H9 (cell line): ENCODE data around the gene GMPR. TPM values are rescaled to one million over a fixed set of nuclear protein-coding genes. Genes with fewer than 3 reads are reported as not detected.

Experiments
- DNase-seq: peaks from one replicate; pipeline ENCODE4 v3.0.0-alpha.2; 2017
- H2AFZ ChIP-seq: one replicate; pipeline ENCODE4 v1.6.1; 2013; ENCODE audit warnings: mild to moderate bottlenecking, low read length, control low read depth, moderate library complexity
- H2AK5ac ChIP-seq: 2 replicates; pipeline ENCODE4 v1.6.1; 2013; ENCODE audit warnings: low read length, control low read depth, mixed read lengths; ENCODE audit not compliant: insufficient read length
- H2BK120ac ChIP-seq: one replicate; pipeline ENCODE4 v1.6.1; 2013; ENCODE audit warnings: low read depth, mild to moderate bottlenecking, low read length, control low read depth, inconsistent platforms; ENCODE audit not compliant: poor library complexity, severe bottlenecking
- H2BK12ac ChIP-seq: 2 replicates; pipeline ENCODE4 v1.6.1; 2013; ENCODE audit warnings: low read length, control low read depth, mixed read lengths, low read depth; ENCODE audit not compliant: insufficient read length
- H2BK15ac ChIP-seq: 2 replicates; pipeline ENCODE4 v1.6.1; 2013; ENCODE audit warnings: low read depth, low read length, control low read depth
- H2BK20ac ChIP-seq: one replicate; pipeline ENCODE4 v1.6.1; 2013; ENCODE audit warnings: low read depth, mild to moderate bottlenecking, low read length, control low read depth, inconsistent platforms; ENCODE audit not compliant: poor library complexity, severe bottlenecking
- H2BK5ac ChIP-seq: 2 replicates; pipeline ENCODE4 v1.6.1; 2013; ENCODE audit warnings: low read length, control low read depth, mixed read lengths; ENCODE audit not compliant: insufficient read length
- H3K14ac ChIP-seq: 2 replicates; pipeline ENCODE4 v1.6.1; 2013; ENCODE audit warnings: low read length, control low read depth; ENCODE audit not compliant: insufficient read depth
- H3K18ac ChIP-seq: 2 replicates; pipeline ENCODE4 v1.6.1; 2013; ENCODE audit warnings: low read depth, mild to moderate bottlenecking, mixed read lengths, low read length, control low read depth; ENCODE audit not compliant: insufficient read length
- H3K23ac ChIP-seq: 2 replicates; pipeline ENCODE4 v1.6.1; 2013; ENCODE audit warnings: low read length, control low read depth, mixed read lengths, low read depth; ENCODE audit not compliant: insufficient read length
- H3K23me2 ChIP-seq: 2 replicates; pipeline ENCODE4 v1.6.1; 2013; ENCODE audit warnings: low read depth, mild to moderate bottlenecking, mixed read lengths, low read length, control low read depth; ENCODE audit not compliant: insufficient read length, poor library complexity, severe bottlenecking
- H3K27ac ChIP-seq: 2 replicates; pipeline ENCODE4 v1.5.1; 2013; ENCODE audit warnings: low read length, control low read depth, mixed read lengths, low read depth; ENCODE audit not compliant: insufficient read length
- H3K27me3 ChIP-seq: 2 replicates; pipeline ENCODE4 v1.6.1; 2013; ENCODE audit warnings: low read length, control low read depth, inconsistent platforms; ENCODE audit not compliant: insufficient read depth
- H3K4ac ChIP-seq: 2 replicates; pipeline ENCODE4 v1.6.1; 2013; ENCODE audit warnings: low read depth, mild to moderate bottlenecking, control low read depth, inconsistent platforms, low read length, moderate library complexity
- H3K4me1 ChIP-seq: 2 replicates; pipeline ENCODE4 v1.6.1; 2013; ENCODE audit warnings: low read length, control low read depth, inconsistent platforms; ENCODE audit not compliant: insufficient read depth
- H3K4me2 ChIP-seq: 2 replicates; pipeline ENCODE4 v1.6.1; 2013; ENCODE audit warnings: low read length, control low read depth, mixed read lengths; ENCODE audit not compliant: insufficient read length, insufficient read depth
- H3K56ac ChIP-seq: 2 replicates; pipeline ENCODE4 v1.6.1; 2013; ENCODE audit warnings: low read depth, mild to moderate bottlenecking, mixed read lengths, low read length, control low read depth; ENCODE audit not compliant: insufficient read length
- H3K79me1 ChIP-seq: 2 replicates; pipeline ENCODE4 v1.6.1; 2013; ENCODE audit warnings: low read depth, mild to moderate bottlenecking, moderate library complexity, low read length, control low read depth, inconsistent platforms; ENCODE audit not compliant: insufficient read depth, poor library complexity, severe bottlenecking
- H3K79me2 ChIP-seq: 2 replicates; pipeline ENCODE4 v1.6.1; 2013; ENCODE audit warnings: low read length, control low read depth, inconsistent platforms; ENCODE audit not compliant: insufficient read depth
- H3K9ac ChIP-seq: 2 replicates; pipeline ENCODE4 v1.6.1; 2013; ENCODE audit warnings: low read length, control low read depth, mixed read lengths; ENCODE audit not compliant: insufficient read length; ENCODE audit errors: extremely low read depth
- H3K9me3 ChIP-seq: one replicate; pipeline ENCODE4 v1.6.1; 2013; ENCODE audit warnings: low read depth, low read length, inconsistent platforms; ENCODE audit not compliant: control insufficient read depth
- H3T11ph ChIP-seq: one replicate; pipeline ENCODE4 v1.6.1; 2013; ENCODE audit warnings: mild to moderate bottlenecking, low read length, control low read depth, inconsistent platforms
- H4K20me1 ChIP-seq: one replicate; pipeline ENCODE4 v1.6.1; 2013; ENCODE audit not compliant: control insufficient read depth, insufficient read length, insufficient read depth
- H4K5ac ChIP-seq: 2 replicates; pipeline ENCODE4 v1.6.1; 2013; ENCODE audit warnings: low read depth, mild to moderate bottlenecking, mixed read lengths, low read length, control low read depth; ENCODE audit not compliant: insufficient read length
- H4K8ac ChIP-seq: replicated peaks from 2 replicates; pipeline ENCODE4 v1.6.1; 2013; ENCODE audit warnings: low read length, control low read depth, mixed read lengths, low read depth; ENCODE audit not compliant: insufficient read length
- H4K91ac ChIP-seq: 2 replicates; pipeline ENCODE4 v1.6.1; 2013; ENCODE audit warnings: low read depth, mild to moderate bottlenecking, moderate library complexity, mixed read lengths, low read length, control low read depth; ENCODE audit not compliant: insufficient read length
- H3K27ac Mint-ChIP-seq, 3 experiments: 2 replicates in 2 of 3; 3 replicates in 1 of 3; pipeline ENCODE4 v1.8.0; 2020 to 2021; ENCODE audit warnings: mixed read lengths in 3 of 3, mild to moderate bottlenecking in 1 of 3, moderate library complexity in 1 of 3
- H3K27me3 Mint-ChIP-seq: 2 replicates; pipeline ENCODE4 v1.8.0; 2021; ENCODE audit warnings: low read depth, mild to moderate bottlenecking, moderate library complexity, mixed read lengths
- H3K36me3 Mint-ChIP-seq, 3 experiments: 2 replicates in 2 of 3; 3 replicates in 1 of 3; pipeline ENCODE4 v1.8.0; 2020 to 2021; ENCODE audit warnings: low read depth in 3 of 3, mixed read lengths in 3 of 3; ENCODE audit not compliant: insufficient read depth in 1 of 3
- H3K4me1 Mint-ChIP-seq, 2 experiments: 2 replicates each; pipeline ENCODE4 v1.8.0; 2020; ENCODE audit warnings: mixed read lengths in 2 of 2
- H3K4me3 Mint-ChIP-seq, 2 experiments: 2 replicates in 1 of 2; 3 replicates in 1 of 2; pipeline ENCODE4 v1.8.0; 2020 to 2021; ENCODE audit warnings: mild to moderate bottlenecking in 2 of 2, mixed read lengths in 2 of 2, moderate library complexity in 1 of 2
- H3K9me3 Mint-ChIP-seq, 2 experiments: 2 replicates in 1 of 2; 3 replicates in 1 of 2; pipeline ENCODE4 v1.8.0; 2020; ENCODE audit warnings: mild to moderate bottlenecking in 2 of 2, mixed read lengths in 2 of 2, moderate library complexity in 1 of 2
- CTCF ChIP-seq: fragments of 200-600 bp; sonication (generic); conservative IDR thresholded peaks from 3 replicates; pipeline ENCODE4 v1.8.0; 2021; ENCODE audit warnings: antibody characterized with exemption, mild to moderate bottlenecking
- WGBS: extraction: QIAGEN DNeasy Blood & Tissue Kit; methylation state at CpG from one replicate; pipeline ENCODE4 v1.1.7; 2013; ENCODE audit warnings: missing lambda C conversion rate, low lambda C conversion rate, mixed read lengths; ENCODE audit not compliant: insufficient read length; ENCODE audit errors: extremely low coverage; 5-methylcytosine and 5-hydroxymethylcytosine counted together
- total RNA-seq: library from RNA; stranded (reverse); gene quantifications from 2 replicates; pipeline ENCODE4 v1.2.1, GENCODE V29; 2021

GMPR gene
- total RNA-seq, 1 experiment from 2014 or later: 0.70 TPM

GRCh38 chr6:16286151-16286522 lies 47.8 kb downstream of the GMPR start:
- no peaks in the 10 kb centered on the region for H3K9me3 ChIP-seq
- H3K4ac ChIP-seq: no peak overlapping the region
- H2BK5ac ChIP-seq: no peak overlapping the region
- no peak overlapping the region for H3K18ac ChIP-seq
- Mint-ChIP-seq H3K27ac (no peak overlapping the region), H3K9me3 (no peaks in the 10 kb centered on the region; a peak in 1 of 5 replicates), H3K4me1 (peaks cover 10 to 19% of the 10 kb centered on the region in 2 experiments), H3K4me3 (peak overlapping the region in 1 of 2 experiments; percentile 33; a peak in 2 of 5 replicates), H3K27me3 (peaks cover 2% of the 10 kb centered on the region; the same call in 1 of the 2 replicates), H3K36me3 (no peaks in the 10 kb centered on the region)
- H3K56ac ChIP-seq: no peak overlapping the region
- H3K27ac ChIP-seq: no peak overlapping the region
- H4K20me1 ChIP-seq: no peaks in the 10 kb centered on the region
- H4K5ac ChIP-seq: no peak overlapping the region
- H3K27me3 ChIP-seq: no peaks in the 10 kb centered on the region
- no peaks in the 10 kb centered on the region for H3K79me1 ChIP-seq
- no peak overlapping the region for H3T11ph ChIP-seq
- no peak overlapping the region for H2AK5ac ChIP-seq
- no peak overlapping the region for H2BK20ac ChIP-seq
- H4K8ac ChIP-seq: no peak overlapping the region
- H3K14ac ChIP-seq: no peak overlapping the region; the same call in 1 of the 2 replicates
- no peaks in the 10 kb centered on the region for H3K79me2 ChIP-seq
- no peak overlapping the region for H2BK12ac ChIP-seq
- TF ChIP-seq CTCF: peak; percentile 92
- H3K23ac ChIP-seq: no peak overlapping the region
- no peak overlapping the region for H2BK120ac ChIP-seq
- H2BK15ac ChIP-seq: no peak overlapping the region
- H2AFZ ChIP-seq: no peak overlapping the region
- peak overlapping the region; percentile 2 for H3K4me2 ChIP-seq
- WGBS: no CpG with 5 or more reads among the region's 15 CpGs
- no peak overlapping the region for H3K9ac ChIP-seq
- no peaks in the 10 kb centered on the region for H3K23me2 ChIP-seq
- DNase-seq: peak; percentile 84
- no peak overlapping the region for H4K91ac ChIP-seq
- no peaks in the 10 kb centered on the region for H3K4me1 ChIP-seq
